IPS-15b (cell line): ENCODE data around the gene ZBTB7C.

Experiments used
- H3K27me3 ChIP-seq: one replicate; pipeline ENCODE4 v1.6.1; 2013; ENCODE audit warnings: low read length; ENCODE audit not compliant: control insufficient read depth, insufficient read depth
- H3K36me3 ChIP-seq: one replicate; pipeline ENCODE4 v1.6.1; 2013; ENCODE audit warnings: low read length; ENCODE audit not compliant: control insufficient read depth, insufficient read depth
- H3K4me1 ChIP-seq: one replicate; pipeline ENCODE4 v1.6.1; 2013; ENCODE audit warnings: mild to moderate bottlenecking, low read length; ENCODE audit not compliant: control insufficient read depth, insufficient read depth
- H3K4me3 ChIP-seq: one replicate; pipeline ENCODE4 v1.5.1; 2013; ENCODE audit warnings: low read depth, low read length
- H3K9ac ChIP-seq: one replicate; pipeline ENCODE4 v1.6.1; 2013; ENCODE audit warnings: low read depth, mild to moderate bottlenecking, low read length
- H3K9me3 ChIP-seq: one replicate; pipeline ENCODE4 v1.6.1; 2013; ENCODE audit warnings: mild to moderate bottlenecking, low read length; ENCODE audit not compliant: control insufficient read depth, insufficient read depth

Gene ZBTB7C

DNA sequence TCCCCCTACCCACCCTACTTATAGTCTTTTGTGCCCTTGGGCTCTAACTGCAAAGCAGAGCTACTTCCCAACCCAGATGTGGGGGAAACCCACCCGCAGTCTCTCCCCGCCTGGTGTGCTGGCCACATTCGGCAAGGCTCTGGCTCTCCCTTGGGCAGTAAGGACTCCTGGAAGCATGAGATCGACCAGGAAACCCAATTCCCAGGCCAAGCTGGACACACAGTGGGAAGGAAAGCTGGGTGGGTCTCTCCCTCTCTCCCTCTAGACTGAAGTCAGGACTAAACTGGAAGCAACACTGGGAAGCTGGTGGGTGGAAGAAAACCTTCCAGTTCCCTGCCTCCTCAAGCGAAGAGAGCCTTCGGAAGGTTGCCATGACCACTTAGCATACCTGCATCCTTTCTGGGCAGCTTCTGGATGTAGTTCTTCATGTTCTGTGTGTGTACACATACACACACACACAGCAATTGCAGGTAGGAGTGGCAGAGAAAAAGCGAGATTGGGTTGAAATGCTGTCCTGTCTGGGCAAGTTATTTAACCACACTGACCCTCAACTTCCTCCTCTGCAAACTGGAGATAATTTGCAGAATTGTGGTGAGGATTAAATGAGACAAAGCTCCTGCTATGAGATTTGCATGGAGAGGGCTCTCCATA lies 33.9 kb downstream of the ZBTB7C start:
- H3K36me3 ChIP-seq = no peaks in the 10 kb centered on the region
- peaks cover 2% of the 10 kb centered on the region for H3K27me3 ChIP-seq
- no peak overlapping the region for H3K4me3 ChIP-seq
- H3K9ac ChIP-seq = no peak overlapping the region
- H3K9me3 ChIP-seq = no peaks in the 10 kb centered on the region
- peaks cover 4% of the 10 kb centered on the region for H3K4me1 ChIP-seq

DNA sequence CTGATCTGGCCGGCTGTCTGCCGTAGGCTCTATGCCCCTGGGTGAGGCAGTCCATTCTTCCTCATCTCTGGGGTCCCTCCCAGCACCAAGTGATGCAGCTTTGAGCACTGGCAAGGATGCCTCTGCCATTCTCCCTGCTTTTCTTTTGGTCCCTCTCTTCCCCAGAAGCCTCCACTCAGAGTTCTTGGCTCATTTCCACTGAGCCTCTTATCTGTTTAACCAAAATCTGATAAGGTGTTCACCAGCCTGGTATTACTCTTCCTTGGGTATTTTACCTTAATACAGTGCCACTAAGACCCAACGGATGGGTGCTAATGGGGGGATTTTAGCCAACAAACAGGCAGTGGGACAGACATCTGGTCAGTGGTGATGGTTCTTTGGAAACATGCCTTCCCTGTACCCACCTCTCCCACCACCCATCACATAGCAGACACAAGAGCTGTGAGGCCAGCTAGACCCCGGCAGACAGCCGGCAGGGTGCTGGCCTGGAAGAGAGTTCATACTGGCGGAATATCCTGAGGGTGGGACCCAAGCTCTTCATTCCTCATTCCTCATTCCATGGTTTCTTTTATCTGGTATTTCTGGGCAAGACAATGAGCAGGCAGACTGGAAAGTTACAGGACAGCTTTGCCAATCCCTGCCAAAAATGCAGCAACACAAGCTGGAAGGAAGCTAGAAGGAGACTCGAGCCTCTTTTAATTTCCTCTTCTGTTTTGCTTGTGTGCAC lies 34.6 kb downstream of the ZBTB7C start:
- Histone ChIP-seq H3K36me3 (no peaks in the 10 kb centered on the region), H3K4me1 (peaks cover 4% of the 10 kb centered on the region), H3K4me3 (no peak overlapping the region), H3K9ac (no peak overlapping the region), H3K9me3 (no peaks in the 10 kb centered on the region), H3K27me3 (peaks cover 2% of the 10 kb centered on the region)

- Histone ChIP-seq H3K9me3 (no peaks in the 10 kb centered on the region), H3K27me3 (peaks cover 2% of the 10 kb centered on the region), H3K9ac (no peak overlapping the region), H3K36me3 (no peaks in the 10 kb centered on the region), H3K4me1 (peaks cover 4% of the 10 kb centered on the region), H3K4me3 (no peak overlapping the region)
These were observed 37.2 kb downstream of the ZBTB7C start for GRCh38 chr18:48371854-48372602.

DNA sequence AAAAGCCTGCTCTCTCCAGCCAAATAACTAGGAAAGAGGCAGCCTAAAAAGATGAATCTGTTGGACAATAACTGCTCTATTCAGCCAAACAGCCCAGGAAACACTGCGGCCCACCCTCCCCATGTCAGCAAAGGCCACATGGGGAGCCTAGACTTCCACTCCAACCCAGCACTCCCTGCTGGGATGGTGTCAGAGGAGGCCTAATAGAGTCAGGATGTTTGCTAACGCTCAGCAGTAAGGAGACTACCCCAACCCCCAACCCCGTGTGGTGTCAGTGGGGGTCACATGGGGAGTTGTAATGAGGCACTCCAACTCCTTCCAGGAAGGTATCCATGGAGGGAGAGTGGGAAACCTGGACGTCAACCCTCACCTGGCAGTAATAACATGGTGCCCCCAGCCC lies 41.6 kb downstream of the ZBTB7C start:
- no peaks in the 10 kb centered on the region for H3K9me3 ChIP-seq
- H3K27me3 ChIP-seq = peaks cover 2% of the 10 kb centered on the region

GRCh38 chr18:48365965-48366364 lies 43.2 kb downstream of the ZBTB7C start:
- Histone ChIP-seq H3K4me1 (no peaks in the 10 kb centered on the region), H3K36me3 (no peaks in the 10 kb centered on the region), H3K4me3 (no peak overlapping the region), H3K9me3 (no peaks in the 10 kb centered on the region), H3K9ac (no peak overlapping the region), H3K27me3 (peaks cover 1% of the 10 kb centered on the region)

More for the DNA sequence above, 41.6 kb downstream of the ZBTB7C start:
- no peak overlapping the region for H3K4me3 ChIP-seq
- H3K4me1 ChIP-seq = no peaks in the 10 kb centered on the region
- no peak overlapping the region for H3K9ac ChIP-seq
- no peaks in the 10 kb centered on the region for H3K36me3 ChIP-seq

DNA sequence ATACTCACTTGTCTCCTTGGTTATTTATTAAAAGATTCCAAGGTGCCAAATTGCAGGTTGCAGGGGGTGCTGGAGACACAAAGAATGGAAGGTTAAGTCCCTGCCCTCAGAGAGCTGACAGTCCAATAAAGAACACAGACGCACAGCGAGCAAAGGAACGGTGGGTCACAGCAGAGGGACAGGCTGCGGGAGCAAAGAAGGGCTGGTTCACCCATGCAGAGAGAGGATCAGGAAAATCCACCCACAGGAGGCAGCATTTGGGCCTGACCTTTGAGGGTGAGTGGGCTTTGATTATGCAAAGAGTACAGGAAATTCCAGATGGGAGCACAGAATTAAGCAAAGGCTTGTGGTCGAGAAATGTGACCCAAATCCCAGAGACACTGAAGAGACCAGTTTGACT lies 45.0 kb downstream of the ZBTB7C start:
- Histone ChIP-seq H3K36me3 (no peaks in the 10 kb centered on the region), H3K9ac (no peak overlapping the region), H3K4me1 (no peaks in the 10 kb centered on the region), H3K9me3 (no peaks in the 10 kb centered on the region), H3K27me3 (no peaks in the 10 kb centered on the region), H3K4me3 (no peak overlapping the region)

GRCh38 chr18:48363175-48363574 lies 46.0 kb downstream of the ZBTB7C start:
- H3K9me3 ChIP-seq = no peaks in the 10 kb centered on the region
- H3K27me3 ChIP-seq = no peaks in the 10 kb centered on the region
- H3K4me3 ChIP-seq = no peak overlapping the region
- H3K4me1 ChIP-seq = no peaks in the 10 kb centered on the region
- no peak overlapping the region for H3K9ac ChIP-seq
- H3K36me3 ChIP-seq = no peaks in the 10 kb centered on the region

GRCh38 chr18:48361801-48362200 lies 47.4 kb downstream of the ZBTB7C start:
- Histone ChIP-seq H3K9ac (no peak overlapping the region), H3K9me3 (no peaks in the 10 kb centered on the region), H3K4me3 (no peak overlapping the region), H3K4me1 (peaks cover 5% of the 10 kb centered on the region), H3K27me3 (no peaks in the 10 kb centered on the region), H3K36me3 (no peaks in the 10 kb centered on the region)

GRCh38 chr18:48360376-48361021 lies 48.7 kb downstream of the ZBTB7C start:
- Histone ChIP-seq H3K27me3 (no peaks in the 10 kb centered on the region), H3K9ac (no peak overlapping the region), H3K4me1 (peaks cover 7% of the 10 kb centered on the region), H3K9me3 (no peaks in the 10 kb centered on the region), H3K36me3 (no peaks in the 10 kb centered on the region), H3K4me3 (no peak overlapping the region)

GRCh38 chr18:48359626-48360025 lies 49.6 kb downstream of the ZBTB7C start:
- H3K9ac ChIP-seq = no peak overlapping the region
- no peaks in the 10 kb centered on the region for H3K9me3 ChIP-seq
- H3K36me3 ChIP-seq = no peaks in the 10 kb centered on the region
- H3K4me1 ChIP-seq = peaks cover 7% of the 10 kb centered on the region
- no peaks in the 10 kb centered on the region for H3K27me3 ChIP-seq
- no peak overlapping the region for H3K4me3 ChIP-seq

- Histone ChIP-seq H3K4me3 (no peak overlapping the region), H3K9ac (no peak overlapping the region), H3K27me3 (no peaks in the 10 kb centered on the region), H3K4me1 (peaks cover 7% of the 10 kb centered on the region), H3K36me3 (no peaks in the 10 kb centered on the region), H3K9me3 (no peaks in the 10 kb centered on the region)
These were observed 50.3 kb downstream of the ZBTB7C start for GRCh38 chr18:48358868-48359267.
